Measurements from ENCODE around the gene MYMK.

MYMK gene

DNA sequence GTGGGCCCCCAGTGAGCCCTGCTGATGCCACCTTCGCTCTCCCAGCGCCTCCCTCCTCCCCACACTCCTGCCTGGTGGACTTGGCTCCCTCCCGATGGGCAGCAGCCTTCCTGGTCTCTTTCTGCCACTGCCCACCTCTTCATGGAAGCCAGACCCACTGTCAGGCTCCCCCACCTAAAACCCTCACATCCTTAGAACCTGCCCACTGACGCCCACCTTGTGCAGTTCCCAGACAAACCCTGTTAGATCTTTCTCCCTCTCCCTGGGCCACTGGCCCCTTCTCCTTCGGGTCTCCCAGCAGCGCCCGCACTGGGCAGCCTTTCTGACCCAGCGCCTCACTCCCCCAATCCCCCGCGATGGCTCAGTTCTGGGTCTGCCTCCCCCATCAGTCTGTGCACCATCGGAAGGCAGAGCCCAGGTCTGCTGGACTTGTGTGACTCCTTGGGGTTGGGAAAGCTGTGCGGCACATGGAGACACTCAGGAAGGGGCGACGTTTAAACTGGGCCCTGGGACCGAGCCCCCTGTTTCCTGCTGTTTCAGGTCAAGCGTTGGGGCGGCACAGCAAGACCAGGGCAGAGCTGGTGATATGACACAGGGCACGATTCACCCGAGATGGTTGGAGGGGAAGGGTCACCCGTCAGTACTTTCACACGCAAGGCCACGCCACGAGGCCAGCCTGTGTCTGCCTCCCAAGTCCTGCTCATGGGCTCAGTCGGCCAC is 17.4 kb downstream of the MYMK start:
- in situ Hi-C loops (cut with HindIII; ENCODE audit: low sequenced_read_pairs) = no loop called here

DNA sequence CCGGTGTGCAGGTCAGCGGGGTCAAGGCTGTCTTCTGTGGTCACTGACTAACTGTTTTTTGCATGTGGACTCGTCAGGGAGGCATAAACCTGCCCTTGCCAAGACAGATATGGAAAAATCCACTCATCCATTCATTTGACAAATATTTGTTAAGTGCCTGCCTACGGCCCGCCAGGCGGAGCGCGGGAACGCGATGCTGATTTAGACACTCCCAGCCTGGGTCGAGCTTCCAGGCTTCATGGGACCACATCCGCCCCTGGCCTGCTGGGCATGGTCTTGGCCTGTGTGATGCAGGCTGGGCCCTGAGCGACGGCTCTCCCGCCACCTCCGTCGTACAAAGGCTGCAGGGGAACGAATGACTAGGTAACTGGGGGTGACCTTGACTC is 18.1 kb downstream of the MYMK start:
- in situ Hi-C loops (cut with HindIII; ENCODE audit: low sequenced_read_pairs) = no loop called here

DNA sequence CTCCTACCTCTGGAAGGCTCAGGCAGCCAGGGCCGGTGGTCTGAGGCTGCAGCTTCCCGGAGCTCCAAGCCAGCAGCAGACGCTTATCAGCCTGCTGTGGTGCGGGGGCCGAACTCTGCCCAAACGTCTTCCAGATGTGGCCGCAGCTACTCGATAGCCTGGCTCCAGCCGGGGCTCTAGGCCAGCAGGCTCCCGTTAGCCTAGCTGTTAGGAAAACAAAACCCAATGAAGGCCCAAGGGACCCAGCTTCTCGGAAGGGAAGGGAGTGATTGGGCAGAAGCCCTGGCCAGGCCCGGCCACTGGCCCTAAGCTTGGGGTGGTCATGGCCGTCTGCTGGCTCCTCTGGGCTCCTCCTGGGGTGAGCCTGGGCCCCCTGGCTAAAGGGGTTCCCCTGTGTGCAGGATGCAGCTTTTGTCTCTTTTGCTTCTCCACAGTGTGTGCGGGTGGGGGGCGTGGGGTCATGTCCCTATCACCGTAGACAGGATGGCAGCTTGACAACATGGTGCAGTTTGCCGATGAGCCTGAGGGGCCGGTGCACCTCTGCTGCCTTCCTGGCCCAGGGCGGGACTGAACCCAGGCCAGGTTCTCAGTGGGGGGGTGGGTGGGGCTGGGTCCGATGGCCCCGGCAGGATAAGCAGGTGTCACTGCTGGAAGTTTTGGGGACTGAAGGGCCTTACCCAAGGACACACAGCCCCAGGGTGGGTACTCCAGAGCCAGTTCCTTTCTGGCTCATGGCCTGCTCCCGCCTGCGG is 18.7 kb downstream of the MYMK start:
- in situ Hi-C loops (cut with HindIII; ENCODE audit: low sequenced_read_pairs) = no loop called here

DNA sequence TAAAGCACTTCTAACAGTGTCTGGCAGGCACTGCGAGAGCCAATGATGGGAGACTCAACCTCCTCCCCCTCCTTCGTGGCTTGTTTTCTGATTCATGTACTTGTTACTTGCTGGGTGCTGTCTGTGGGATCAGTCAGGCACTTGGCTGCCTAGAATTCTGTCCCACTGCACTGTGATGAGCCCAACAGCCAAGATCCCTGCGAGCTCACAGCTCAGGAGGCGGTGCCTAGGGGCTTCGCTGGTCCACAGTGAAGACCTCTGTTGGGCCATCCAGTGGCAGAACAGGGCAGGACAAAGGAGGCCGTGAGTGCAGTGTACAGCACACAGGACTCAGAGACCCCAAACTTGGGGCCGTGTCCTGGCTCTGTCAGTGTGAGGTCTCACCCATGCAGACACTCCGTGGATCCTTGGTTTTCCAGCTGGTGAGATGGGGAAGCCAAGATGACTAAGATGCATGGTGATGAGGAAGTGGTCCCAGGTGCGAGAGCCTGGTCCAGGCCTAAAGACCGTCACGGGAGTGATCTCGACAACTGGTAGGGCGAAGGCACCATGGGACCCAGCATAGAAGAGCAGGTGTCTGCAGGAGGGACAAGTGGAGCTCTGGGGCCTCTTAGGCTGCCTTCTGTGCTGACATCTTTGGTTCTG is 19.5 kb downstream of the MYMK start:
- in situ Hi-C loops (cut with HindIII; ENCODE audit: low sequenced_read_pairs) = no loop called here

DNA sequence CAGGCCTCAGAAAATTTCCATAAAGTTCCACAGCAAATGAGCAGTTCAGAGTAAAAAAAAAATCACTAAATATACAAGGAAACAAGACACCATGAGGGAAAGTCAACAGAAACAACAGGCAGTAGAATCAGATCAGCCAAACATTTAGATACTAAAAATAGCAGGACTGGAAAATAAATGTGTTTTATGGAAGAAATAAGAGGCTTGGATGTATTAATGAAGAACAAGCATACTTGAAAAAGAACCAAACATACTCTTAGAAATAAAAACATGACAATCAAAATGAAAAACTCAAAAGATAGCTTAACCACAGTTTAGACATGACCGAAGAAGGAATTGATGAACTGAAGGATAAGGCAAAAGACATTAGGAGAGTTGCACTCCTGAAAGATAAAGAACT is 22.6 kb downstream of the MYMK start:
- in situ Hi-C loops (cut with HindIII; ENCODE audit: low sequenced_read_pairs) = no loop called here

DNA sequence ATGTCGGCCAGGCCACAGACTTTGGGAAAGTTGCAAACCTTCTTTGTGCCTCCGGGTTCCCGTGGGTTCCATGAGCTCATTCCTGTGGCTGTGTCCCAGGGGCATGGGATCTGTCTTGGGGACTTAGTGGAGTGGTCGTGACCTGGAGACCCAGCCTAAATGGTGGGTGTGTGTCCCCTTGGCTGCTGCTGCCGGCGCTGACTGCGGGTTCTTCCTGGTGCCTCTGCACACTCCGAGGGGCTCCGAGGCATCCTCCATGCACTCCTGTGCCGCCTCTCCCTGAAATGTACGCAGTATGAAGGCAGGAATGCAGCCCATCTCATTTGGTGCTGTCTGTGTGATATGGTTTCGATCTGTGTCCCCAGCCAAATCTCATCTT is 24.9 kb downstream of the MYMK start:
- in situ Hi-C loops (cut with HindIII; ENCODE audit: low sequenced_read_pairs) = loop anchor here (10.0 kb wide), 1 partner anchor 225 kb away; the partner anchor contains the start of gene ABO

DNA sequence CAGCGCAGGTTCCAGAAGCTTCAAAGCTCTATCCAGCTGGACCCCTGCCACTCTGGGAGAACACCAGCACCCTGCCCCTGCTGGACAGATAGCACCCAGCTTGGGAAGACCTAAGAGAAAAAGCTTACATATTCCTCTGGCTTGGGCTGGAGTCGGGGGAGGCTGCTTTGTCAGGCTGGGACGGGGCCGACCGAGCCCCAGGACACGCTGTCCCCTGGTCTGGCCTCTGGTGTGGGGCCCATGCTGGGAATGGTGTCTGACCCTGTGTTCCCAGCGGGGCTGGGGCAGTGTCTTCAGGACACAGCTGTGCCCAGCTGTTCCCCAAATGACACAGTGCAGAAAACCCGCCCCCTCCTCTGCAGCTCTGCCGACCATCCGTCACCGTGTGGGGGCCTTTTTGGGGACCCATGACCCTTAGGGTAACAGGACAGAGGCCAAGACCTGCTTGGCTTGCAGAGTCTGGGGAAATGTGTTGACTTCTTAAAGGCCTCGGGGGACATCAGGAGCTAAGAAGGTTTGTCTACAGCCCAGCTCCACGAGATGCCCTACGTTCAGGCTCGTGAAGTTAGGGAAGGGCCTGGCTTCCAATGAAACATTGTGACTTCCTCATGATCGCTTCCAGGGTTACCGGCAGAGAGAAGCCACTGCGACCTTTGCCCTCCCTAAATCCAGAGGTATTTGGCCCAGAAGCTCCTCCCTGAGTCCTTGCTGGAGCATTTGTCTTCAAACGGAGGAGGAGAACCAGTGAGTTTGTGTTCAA is 25.4 kb downstream of the MYMK start:
- in situ Hi-C loops (cut with HindIII; ENCODE audit: low sequenced_read_pairs) = loop anchor here (10.0 kb wide), 1 partner anchor 225 kb away; the partner anchor contains the start of gene ABO

DNA sequence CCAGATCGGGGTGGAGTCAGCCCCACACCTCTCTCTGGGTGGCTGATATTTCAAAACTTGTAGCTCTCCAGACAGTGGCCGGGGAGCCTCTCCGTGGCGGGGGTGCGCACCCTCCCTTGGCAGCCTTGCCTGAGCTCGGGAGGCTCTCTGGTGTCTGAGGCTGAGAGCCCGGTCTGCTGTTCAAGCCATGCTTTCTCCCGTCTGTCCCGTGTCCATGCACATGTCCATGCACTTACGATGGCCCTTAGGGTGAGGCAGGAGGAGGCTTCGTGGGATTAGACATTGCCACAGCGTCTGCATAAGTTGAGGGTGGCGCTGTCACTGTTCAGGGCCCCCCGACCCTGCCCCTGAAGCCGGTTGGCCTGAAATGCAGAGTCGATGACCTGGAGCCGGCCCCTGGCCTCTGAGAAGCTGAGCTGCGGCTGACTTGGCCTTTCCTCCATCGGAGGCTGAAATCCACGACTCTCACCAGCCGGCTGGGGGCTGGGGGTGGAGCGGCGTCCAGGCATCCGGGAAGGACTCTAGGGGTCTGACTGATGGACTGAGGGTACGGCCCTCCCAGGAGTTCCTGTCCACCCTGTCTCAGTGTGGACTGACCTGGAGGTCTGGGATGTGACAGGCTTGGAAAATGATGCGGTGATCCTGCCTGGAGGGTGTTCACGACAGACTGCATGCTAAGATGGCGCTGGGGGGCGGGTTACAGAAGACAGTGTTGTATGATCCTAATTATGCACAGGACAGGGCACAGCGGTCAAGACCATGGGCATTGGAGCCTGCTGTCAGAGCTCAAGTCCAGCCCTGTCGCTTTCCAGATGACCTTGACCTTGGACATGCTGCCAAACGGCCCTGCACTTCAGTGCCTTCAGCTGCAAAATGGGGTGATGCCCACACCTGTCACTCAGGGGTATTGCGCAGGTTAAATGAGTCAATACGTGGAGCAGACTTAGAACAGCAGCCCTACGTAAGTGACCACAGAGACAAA is 27.6 kb downstream of the MYMK start:
- in situ Hi-C loops (cut with HindIII; ENCODE audit: low sequenced_read_pairs) = loop anchor here (10.0 kb wide), 1 partner anchor 222 kb away; the partner anchor contains the start of gene ABO

DNA sequence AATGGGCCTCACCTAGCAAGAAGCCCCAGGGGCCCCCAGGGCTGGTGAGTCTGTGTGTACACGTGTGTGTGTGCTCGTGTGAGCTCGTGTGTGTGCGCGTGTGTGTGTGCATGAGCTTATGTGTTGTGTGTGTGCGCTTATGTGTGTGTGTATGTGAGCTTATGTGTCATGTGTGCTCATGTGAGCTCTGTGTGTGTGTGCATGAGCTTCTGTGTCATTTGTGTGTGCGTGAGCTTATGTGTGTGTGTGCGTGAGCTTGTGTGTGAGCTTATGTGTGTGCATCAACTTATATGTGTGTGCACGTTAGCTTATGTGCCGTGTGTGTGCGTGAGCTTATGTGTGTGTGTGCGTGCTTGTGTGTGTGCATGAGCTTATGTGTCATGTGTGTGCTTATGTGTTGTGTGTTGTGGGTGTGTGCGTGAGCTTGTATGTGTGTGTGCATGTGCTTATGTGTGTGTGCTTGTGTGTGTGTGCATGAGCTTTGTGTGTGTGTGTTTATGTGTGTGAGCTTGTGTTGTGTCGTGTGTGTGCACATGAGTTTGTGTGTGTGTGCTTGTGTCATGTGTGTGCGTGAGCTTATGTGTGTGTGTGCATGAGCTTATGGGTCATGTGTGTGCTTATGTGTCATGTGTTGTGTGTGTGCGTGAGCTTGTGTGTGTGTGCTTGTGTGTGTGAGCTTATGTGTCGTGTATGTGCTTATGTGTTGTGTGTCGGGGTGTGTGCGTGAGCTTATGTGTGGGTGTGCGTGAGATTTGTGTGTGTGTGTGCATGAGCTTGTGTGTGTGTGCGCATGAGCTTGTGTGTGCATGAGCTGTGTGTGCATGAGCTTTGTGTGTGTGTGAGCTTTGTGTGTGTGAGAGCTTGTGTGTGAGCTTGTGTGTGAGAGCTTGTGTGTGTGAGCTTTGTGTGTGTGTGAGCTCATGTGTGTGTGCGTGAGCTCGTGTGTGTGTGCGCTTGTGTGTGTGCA is 29.1 kb downstream of the MYMK start:
- in situ Hi-C loops (cut with HindIII; ENCODE audit: low sequenced_read_pairs) = loop anchor here (10.0 kb wide), 1 partner anchor 221 kb away; the partner anchor contains the start of gene ABO

DNA sequence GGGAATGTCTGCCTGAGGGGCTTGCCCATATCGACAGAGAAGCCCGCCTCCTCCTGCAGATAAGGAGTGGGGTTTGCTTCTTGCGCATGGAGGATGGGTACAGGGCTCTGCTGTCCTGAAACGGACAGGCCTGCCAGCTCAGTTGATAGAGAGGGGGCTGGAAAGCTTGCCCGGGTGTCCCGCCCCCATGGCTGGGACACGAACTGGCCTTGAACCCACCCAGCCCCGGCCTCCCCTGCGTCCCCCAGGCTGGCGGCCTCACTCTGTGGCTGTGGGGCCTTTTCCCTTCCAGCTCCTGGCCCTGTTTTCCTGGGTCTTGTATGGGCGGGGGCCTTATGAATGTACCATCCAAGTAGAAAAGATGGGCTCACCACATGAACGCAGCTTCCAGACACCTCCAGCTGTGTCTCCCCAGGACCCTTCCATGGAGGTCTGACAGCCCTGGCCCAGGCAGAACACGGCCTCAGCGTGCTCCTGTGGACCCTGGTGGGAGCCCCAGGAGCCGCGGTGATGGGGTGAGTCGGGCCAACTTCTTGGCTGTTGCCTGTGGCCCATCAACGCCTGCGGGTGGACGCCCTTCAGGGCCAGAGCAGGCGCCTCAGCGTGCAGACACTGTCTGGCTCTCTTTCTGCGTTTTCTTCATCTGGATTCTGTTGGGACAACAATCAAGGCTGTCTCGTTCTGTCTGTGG is 30.0 kb downstream of the MYMK start:
- in situ Hi-C loops (cut with HindIII; ENCODE audit: low sequenced_read_pairs) = loop anchor here (5.0 to 10.0 kb wide), 3 partner anchors 77 to 220 kb away; partner anchors contain the start of genes ABO, REXO4, STKLD1 and SURF4

DNA sequence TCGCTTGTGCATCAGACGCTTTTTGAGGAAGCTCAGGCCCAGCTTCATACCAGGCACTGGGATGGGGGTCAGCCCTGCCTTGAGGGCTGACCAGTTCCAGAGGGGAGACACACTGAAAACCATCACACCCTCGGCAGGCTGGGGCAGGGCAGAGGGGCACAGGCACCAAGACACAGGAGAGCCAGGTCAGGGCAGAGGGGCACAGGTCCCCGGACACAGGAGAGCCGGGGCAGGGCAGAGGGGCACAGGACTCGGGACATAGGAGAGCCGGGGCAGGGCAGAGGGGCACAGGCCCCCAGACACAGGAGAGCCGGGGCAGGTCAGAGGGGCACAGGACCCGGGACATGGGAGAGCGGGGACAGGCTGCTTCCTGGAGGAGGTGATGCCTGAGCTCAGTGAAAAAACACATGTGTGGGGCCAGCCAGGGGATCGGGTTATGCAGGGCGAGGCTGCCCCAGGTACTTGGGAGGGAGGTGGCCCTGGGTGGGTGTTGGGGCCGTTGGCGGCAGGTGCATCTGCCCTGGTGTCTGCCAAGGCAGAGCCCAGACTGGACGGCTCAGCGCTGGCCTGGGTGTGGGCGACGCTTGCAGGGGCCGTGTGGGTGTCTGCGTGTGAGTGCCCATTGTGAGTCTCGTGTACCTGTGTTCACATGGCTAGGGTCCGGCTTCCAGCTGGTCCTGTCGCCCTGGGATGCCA is 30.8 kb downstream of the MYMK start:
- in situ Hi-C loops (cut with HindIII; ENCODE audit: low sequenced_read_pairs) = loop anchor here (5.0 to 10.0 kb wide), 3 partner anchors 77 to 219 kb away; partner anchors contain the start of genes ABO, REXO4, STKLD1 and SURF4

DNA sequence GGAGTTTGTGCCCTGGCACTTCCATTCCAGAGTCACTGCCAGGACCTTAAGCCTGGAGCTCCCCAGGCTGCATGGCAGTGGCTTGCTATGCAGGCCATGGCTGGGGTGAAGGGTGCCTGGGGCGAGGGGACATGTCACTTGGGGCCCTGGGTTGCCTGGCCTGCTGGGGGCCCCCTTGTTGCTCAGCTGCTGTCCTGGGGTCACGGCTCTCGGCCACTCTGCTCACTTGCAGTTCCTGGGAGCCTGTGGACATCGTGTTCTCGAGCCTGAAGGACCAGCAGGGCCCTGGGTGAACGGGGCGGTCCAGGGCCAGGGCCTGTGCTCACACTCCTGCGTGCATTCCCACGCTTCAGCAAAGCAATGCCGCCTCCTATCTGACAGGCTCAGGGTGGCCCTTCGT is 31.3 kb downstream of the MYMK start:
- in situ Hi-C loops (cut with HindIII; ENCODE audit: low sequenced_read_pairs) = loop anchor here (5.0 to 10.0 kb wide), 3 partner anchors 76 to 219 kb away; partner anchors contain the start of genes ABO, REXO4, STKLD1 and SURF4

DNA sequence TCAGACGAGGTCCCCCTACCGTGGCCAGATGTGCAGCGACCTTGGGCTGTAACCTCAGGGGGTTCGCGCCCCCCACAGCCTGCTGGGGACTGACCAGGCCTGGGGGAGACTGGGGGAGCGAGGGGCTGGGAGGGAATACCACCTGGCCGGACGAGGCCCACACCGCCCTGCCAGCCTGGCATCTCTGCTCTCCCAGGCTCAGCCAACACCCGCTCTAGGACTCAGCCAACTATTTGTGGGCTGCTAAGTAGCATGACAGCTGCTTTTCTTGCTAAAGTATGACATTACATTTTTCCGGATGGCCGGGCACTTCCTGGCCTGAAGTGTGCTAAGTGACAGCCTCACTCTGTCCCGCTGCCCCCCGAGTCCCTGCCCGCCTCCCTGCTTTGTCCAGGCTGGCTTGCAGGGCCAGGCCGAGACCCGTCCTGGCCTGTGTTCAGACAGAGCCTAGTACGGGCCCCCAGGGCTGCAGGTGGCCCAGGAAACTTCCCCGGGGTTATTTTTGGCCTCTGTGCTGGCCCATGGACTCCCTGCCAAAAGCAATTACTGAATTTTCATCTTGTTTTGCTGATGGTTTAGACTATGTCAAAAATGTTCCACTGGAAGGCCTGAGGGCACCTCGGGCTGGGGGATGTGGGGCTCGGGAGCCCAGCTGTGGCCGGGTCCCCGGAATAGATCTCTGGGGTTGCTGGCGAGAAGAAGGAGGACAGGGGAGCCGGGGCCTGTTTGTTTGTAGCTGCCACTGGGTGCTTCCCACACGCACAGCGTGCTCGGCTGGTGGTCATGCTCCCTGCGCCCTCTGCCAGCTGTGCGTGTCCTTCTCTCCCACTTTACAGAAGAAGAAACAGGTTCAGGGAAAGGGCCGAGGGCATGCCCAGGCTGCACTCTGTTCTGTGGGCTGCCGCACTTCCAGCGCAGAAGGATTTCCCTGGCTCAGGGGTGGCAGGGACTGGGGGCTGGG is 32.4 kb downstream of the MYMK start:
- in situ Hi-C loops (cut with HindIII; ENCODE audit: low sequenced_read_pairs) = loop anchor here (5.0 to 10.0 kb wide), 3 partner anchors 75 to 218 kb away; partner anchors contain the start of genes ABO, REXO4, STKLD1 and SURF4

DNA sequence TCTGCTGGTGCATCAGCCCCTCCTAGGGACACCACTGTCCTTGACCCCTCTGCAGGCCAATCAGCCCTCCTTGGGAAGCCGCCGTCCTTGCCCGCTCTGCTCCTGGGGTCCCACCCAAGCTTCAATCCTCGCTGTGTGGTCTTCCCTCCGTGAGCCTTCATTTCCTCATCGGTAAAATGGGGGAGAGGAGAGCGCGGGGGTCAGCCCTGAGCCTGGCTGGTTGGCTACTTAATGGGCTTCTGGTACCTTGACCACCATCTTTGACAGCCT is 33.2 kb downstream of the MYMK start:
- in situ Hi-C loops (cut with HindIII; ENCODE audit: low sequenced_read_pairs) = loop anchor here (5.0 to 10.0 kb wide), 3 partner anchors 74 to 217 kb away; partner anchors contain the start of genes ABO, REXO4, STKLD1 and SURF4

DNA sequence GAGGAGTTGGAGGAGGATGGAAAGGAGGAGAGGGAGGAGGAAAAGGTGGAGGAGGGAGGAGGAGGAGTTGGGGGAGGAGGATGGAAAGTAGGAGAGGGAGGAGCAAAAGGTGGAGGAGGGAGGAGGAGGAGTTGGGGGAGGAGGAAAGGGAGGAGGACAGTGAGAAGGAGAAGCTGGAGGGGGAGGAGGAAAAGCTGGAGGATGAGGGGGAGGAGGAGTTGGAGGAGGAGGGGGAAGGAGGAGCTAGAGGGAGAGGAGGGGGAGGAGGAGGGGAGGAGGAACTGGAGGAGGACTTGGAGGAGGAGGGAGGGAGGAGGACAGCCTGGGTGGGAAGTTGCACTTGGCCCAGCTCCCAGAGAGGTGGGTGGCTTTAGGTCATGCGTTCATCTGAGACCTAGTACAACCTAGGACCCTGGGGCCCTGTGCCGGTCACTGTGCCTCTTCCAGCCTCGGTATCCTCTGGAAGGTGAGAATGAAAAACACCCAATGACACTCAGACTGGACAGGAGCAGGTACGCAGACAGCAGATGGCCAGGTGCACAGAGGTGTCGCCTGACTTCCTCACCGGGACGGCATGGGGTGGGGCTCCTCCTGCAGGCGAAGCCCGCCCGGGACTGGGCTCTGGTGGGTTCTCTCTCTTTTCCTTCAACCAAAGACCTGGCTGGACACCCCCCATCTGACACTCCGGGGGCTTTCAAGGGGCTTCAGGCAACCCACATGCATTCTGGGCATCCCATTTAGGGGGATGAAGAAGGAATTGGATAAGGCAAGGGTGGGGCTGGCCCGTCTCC is 33.7 kb downstream of the MYMK start:
- in situ Hi-C loops (cut with HindIII; ENCODE audit: low sequenced_read_pairs) = loop anchor here (5.0 to 10.0 kb wide), 3 partner anchors 74 to 216 kb away; partner anchors contain the start of genes ABO, REXO4, STKLD1 and SURF4

Measured in endothelial cell of hepatic sinusoid (primary cell).